Fibroblast of villous mesenchyme (primary cell): ENCODE data around the gene SH3RF3. TPM values are rescaled to one million over a fixed set of nuclear protein-coding genes. Genes with fewer than 3 reads are reported as not detected.

ENCODE experiments used
- DNase-seq: peaks from one replicate; pipeline ENCODE4 v3.0.0-alpha.2; 2010; ENCODE audit warnings: low read depth
- H3K4me3 ChIP-seq: 2 replicates; pipeline ENCODE4 v1.5.1; 2011; ENCODE audit warnings: low read depth, mild to moderate bottlenecking, low read length
- total RNA-seq: library from RNA; depleted of rRNA; stranded (reverse); fragments of >200 nt; gene quantifications from 2 replicates; pipeline ENCODE4 v1.2.3, GENCODE V29; 2012
- TF ChIP-seq, protein P1 (sequence below): IDR thresholded peaks from 2 replicates; pipeline ENCODE4 v1.5.1; 2012; ENCODE audit warnings: low read depth, mild to moderate bottlenecking, low read length; ENCODE audit not compliant: insufficient read depth

The SH3RF3 gene
- total RNA-seq, 1 donor, result 13.4 TPM

DNA sequence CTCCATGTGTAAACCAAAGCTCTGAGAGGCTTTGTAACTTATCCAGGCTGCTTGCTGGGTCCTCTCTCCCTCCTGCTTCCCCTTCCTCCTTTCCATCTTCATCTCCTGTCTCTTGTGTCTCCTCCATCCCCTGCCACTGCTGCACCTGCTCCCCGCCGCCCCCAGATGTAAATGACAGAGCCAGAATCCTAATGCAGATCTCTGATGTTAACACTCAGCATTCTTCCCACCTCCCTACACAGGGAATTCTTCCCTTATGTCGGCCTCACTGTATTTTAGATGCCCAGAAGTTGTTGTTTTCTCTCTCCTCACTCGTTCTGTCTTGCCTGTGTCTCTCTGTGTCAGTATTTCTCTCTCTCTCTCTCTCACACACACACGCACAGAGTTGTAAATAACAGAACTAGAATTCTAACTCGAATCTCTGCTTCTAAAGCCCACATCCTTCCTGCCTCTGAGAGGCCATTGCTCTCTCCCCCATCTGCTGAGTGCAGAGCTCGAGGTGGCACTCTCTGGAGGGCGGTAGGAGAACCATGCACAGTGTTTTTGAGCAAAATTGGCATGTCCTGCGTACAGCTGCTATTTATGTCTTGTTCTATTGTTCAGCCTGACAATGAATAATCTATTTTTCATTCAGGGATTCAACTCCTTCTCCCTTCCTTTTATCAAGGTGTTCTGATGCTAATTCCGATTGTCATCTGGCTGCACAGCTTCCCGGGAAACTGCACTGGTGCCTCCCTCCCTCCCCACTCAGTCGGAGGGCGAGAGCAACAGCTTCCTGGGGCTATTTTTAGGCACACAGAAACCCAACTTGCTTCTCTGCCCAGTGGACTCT is 219.9 kb downstream of the SH3RF3 start:
- TF ChIP-seq, protein P1, sequence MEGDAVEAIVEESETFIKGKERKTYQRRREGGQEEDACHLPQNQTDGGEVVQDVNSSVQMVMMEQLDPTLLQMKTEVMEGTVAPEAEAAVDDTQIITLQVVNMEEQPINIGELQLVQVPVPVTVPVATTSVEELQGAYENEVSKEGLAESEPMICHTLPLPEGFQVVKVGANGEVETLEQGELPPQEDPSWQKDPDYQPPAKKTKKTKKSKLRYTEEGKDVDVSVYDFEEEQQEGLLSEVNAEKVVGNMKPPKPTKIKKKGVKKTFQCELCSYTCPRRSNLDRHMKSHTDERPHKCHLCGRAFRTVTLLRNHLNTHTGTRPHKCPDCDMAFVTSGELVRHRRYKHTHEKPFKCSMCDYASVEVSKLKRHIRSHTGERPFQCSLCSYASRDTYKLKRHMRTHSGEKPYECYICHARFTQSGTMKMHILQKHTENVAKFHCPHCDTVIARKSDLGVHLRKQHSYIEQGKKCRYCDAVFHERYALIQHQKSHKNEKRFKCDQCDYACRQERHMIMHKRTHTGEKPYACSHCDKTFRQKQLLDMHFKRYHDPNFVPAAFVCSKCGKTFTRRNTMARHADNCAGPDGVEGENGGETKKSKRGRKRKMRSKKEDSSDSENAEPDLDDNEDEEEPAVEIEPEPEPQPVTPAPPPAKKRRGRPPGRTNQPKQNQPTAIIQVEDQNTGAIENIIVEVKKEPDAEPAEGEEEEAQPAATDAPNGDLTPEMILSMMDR, result no peak
- DNase-seq, result no peak
- no peak overlapping the region for H3K4me3 ChIP-seq

DNA sequence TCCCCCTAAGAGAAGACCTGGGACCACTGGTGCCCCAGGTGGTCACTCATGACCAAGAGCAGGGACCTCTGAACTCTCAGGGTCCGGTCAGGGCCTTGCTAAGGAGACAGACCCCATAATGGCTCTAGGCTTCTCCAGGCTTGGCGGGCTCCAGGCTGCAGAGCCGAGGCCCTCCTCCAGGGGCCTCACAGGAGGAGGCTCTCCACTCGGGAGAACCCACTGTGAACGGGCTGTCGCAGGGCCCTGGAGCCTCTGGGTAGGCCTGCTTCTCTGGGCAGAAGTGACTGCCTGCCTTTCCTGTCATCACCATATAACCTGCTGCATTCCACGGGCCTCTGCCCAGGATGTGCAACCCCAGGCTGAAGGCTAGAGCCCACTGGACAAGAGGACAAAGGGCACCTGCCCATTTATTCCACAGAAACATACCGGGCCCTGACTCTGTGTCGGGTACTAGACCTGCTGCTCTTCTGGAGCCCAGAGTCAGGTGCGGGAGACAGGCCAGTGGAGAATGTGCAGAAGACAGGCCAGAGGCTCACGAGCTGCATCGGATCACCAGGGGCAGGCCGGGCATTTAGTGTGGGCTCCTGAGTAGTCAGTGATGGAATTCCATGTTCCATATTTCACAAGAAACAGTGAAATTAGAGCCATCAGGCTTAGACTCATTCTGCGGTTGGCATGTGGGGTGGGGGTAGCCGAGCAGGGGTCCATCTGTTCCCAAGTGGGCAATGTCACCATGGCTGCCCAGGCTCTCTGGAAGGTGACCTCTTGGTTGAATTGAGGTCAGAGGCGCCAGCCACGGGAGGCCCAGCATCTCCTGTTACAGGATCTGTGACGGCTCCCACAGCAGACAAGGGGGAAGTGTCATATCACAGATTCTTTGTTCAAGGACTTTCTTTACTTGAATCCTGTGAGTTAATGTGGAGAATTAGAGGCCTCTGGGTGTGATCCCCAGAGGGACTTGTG is 220.8 kb downstream of the SH3RF3 start:
- TF ChIP-seq, protein P1, result no peak
- no peak for DNase-seq
- no peak overlapping the region for H3K4me3 ChIP-seq

DNA sequence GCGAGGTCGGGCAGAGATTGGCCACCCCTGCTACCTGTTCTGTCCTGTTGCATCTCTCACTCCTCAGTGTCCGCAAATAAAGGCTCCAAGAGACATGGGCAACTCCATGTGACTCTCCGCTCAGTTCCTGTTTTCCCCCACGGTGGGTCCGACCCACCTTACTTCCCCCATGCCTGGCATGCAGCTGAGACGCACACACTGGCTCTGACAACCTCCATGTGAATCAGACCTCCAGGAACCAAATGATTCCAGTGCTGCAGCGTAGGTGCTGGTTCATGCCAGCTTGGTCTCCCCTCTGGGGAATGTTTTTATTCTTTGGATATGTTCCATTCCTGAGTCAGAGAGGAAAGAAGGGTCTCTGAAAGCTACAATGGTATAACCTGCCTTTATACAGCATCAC is 221.5 kb downstream of the SH3RF3 start:
- no peak overlapping the region for H3K4me3 ChIP-seq
- TF ChIP-seq, protein P1, result no peak
- no peak for DNase-seq

DNA sequence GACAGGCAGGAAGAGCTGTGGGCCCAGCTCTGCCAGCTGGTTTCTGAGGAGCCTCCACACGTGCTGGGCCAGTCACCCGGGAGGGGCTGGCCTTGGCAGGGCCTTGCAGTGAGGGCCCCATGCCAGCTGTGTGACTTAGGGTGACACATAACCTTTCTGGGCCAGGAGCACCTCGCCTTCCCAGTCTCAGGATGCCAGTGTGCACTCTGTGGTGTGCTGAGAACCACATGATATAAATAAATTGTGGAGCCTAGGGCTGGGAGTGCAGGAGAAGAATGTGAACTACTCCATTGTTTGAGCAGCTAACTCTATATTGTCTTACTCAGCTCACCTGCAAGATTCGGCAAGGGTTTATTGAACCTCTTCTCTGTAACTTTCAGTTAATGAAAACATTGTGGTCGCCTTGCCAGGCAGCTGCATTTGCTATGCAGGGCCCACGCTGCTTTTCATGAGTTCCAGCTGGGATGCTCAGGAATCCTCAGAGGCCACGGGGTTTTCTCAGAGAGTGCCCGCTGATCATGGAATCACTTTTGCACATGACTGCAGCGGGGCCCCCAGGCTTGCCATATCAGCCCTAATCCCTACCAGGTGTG is 222.3 kb downstream of the SH3RF3 start:
- peak; percentile 64 for DNase-seq
- H3K4me3 ChIP-seq, result no peak overlapping the region
- TF ChIP-seq, protein P1, result no peak

DNA sequence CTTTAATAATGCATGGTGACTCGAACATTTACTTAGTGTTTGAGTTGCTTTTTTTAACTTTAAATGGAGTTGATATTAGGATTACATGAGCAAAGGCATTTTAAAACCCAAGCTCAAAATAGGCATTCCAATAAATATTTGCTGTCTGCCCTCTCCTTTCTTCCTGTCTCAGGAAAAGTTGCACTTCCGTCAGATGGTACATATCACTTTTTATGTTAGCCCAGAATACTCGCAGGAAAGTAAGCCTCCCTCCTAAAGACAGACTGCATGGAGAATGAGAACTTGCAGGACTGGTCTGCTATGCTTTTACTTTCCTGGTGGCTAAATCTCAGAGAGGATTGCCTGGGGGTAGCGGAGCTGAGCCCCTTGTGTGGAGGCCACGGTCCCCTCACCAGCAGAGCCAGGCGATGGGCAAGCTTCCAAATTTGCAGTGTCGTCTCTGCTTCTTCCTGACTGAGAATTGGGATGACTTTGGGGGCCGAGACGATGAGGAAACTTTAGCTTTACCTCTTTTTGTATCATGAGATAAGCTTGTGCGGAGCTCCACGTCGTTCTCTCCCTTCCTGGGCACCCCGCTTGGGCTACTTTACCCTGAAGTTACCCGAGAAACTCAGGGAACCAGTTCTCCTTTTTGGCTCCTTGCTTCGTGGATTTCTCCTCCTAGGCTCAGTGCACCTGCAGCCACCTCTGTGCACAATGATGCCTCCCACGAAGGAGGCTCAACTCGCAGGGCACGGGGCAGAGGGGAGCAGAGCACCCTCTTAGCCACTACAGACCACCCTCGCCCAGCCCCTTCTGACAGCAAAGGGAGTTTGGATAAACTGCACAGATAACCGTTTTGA is 223.3 kb downstream of the SH3RF3 start:
- H3K4me3 ChIP-seq, result no peak overlapping the region
- TF ChIP-seq, protein P1, result no peak
- peak; percentile 80 for DNase-seq
